H1 (cell line): ENCODE measurements around the gene TTC23.

Source experiments
- BCL11A ChIP-seq, 2 experiments: IDR thresholded peaks; one replicate each; pipeline ENCODE4 v1.6.1; 2011; ENCODE audit warnings: low read depth in 2 of 2, low read length in 2 of 2, mild to moderate bottlenecking in 2 of 2
- FOSL1 ChIP-seq: IDR thresholded peaks from 2 replicates; pipeline ENCODE4 v1.6.1; 2011; ENCODE audit warnings: mild to moderate bottlenecking, low read depth, low read length, moderate library complexity; ENCODE audit not compliant: insufficient read depth
- POLR2AphosphoS5 ChIP-seq: IDR thresholded peaks from 2 replicates; pipeline ENCODE4 v1.6.1; 2011; ENCODE audit warnings: low read depth, low read length
- RBBP5 ChIP-seq: IDR thresholded peaks from 2 replicates; pipeline ENCODE4 v1.7.1; 2012; ENCODE audit warnings: low read depth, mild to moderate bottlenecking, inconsistent platforms, low read length, moderate library complexity, borderline replicate concordance
- RXRA ChIP-seq: IDR thresholded peaks from 2 replicates; pipeline ENCODE4 v1.6.1; 2011; ENCODE audit warnings: low read depth, mild to moderate bottlenecking, low read length, moderate library complexity; ENCODE audit not compliant: insufficient read depth
- TF ChIP-seq, protein P1 (sequence below), 3 experiments: IDR thresholded peaks; 1 replicate in 2 of 3; 2 replicates in 1 of 3; pipeline versions ENCODE4 v1.5.1 to v1.6.1; 2011; ENCODE audit warnings: low read length in 3 of 3, mild to moderate bottlenecking in 3 of 3, inconsistent platforms in 2 of 3, low read depth in 1 of 3, moderate library complexity in 1 of 3; ENCODE audit not compliant: insufficient read depth in 1 of 3; ENCODE audit errors: control extremely low read depth in 1 of 3
- TF ChIP-seq, protein P2 (sequence below): IDR thresholded peaks from 2 replicates; pipeline ENCODE4 v1.6.1; 2012; ENCODE audit warnings: low read length, inconsistent platforms

DNA sequence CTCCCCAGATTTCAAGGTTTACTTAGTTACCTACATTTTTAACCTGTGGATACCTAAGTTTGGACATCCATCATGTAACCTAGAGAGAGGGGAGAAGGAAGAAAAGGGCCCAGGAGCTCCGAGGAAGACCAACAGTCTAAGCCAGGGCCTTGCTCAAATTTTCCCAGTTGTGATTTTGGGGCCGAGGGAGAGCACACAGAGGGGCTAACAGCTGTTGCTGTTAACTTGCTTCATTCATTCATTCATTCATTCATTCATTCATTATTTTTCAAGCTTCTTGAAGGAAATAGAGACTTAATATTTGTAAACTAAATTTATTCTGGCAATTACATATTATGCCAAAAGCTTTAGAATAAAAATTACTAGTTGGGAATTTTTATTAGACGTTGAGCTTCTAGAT is 121.6 kb downstream of the TTC23 start:
- TF ChIP-seq BCL11A (IDR thresholded peaks at IDR 0.05; ENCODE audit: low read depth in 2 of 2, low read length in 2 of 2) (no peak), RXRA (no peak), POLR2AphosphoS5 (no peak), FOSL1 (no peak), RBBP5 (no peak)
- TF ChIP-seq, protein P1, sequence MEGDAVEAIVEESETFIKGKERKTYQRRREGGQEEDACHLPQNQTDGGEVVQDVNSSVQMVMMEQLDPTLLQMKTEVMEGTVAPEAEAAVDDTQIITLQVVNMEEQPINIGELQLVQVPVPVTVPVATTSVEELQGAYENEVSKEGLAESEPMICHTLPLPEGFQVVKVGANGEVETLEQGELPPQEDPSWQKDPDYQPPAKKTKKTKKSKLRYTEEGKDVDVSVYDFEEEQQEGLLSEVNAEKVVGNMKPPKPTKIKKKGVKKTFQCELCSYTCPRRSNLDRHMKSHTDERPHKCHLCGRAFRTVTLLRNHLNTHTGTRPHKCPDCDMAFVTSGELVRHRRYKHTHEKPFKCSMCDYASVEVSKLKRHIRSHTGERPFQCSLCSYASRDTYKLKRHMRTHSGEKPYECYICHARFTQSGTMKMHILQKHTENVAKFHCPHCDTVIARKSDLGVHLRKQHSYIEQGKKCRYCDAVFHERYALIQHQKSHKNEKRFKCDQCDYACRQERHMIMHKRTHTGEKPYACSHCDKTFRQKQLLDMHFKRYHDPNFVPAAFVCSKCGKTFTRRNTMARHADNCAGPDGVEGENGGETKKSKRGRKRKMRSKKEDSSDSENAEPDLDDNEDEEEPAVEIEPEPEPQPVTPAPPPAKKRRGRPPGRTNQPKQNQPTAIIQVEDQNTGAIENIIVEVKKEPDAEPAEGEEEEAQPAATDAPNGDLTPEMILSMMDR (IDR thresholded peaks at IDR 0.05; ENCODE audit: control extremely low read depth in 1 of 3, insufficient read depth in 1 of 3, low read depth in 1 of 3, low read length in 3 of 3): no peak
- TF ChIP-seq, protein P2, sequence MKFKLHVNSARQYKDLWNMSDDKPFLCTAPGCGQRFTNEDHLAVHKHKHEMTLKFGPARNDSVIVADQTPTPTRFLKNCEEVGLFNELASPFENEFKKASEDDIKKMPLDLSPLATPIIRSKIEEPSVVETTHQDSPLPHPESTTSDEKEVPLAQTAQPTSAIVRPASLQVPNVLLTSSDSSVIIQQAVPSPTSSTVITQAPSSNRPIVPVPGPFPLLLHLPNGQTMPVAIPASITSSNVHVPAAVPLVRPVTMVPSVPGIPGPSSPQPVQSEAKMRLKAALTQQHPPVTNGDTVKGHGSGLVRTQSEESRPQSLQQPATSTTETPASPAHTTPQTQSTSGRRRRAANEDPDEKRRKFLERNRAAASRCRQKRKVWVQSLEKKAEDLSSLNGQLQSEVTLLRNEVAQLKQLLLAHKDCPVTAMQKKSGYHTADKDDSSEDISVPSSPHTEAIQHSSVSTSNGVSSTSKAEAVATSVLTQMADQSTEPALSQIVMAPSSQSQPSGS: no peak
